OCI-LY7 (cell line): ENCODE data around the gene TAOK1.

Experiments used
- EZH2phosphoT487 ChIP-seq: fragments of 200-600 bp; sonication (generic); IDR thresholded peaks from 2 replicates; pipeline ENCODE4 v1.6.1; 2018; ENCODE audit warnings: low read depth, borderline replicate concordance, mild to moderate bottlenecking, mixed run types, antibody characterized with exemption, low read length, moderate library complexity, mixed read lengths
- TF ChIP-seq, protein P1 (sequence below): fragments of 200-600 bp; sonication (generic); conservative IDR thresholded peaks from 2 replicates; pipeline ENCODE4 v1.5.1; 2014; ENCODE audit warnings: mild to moderate bottlenecking, antibody characterized with exemption, low read length, moderate library complexity, mixed read lengths

- TF ChIP-seq, protein P1, sequence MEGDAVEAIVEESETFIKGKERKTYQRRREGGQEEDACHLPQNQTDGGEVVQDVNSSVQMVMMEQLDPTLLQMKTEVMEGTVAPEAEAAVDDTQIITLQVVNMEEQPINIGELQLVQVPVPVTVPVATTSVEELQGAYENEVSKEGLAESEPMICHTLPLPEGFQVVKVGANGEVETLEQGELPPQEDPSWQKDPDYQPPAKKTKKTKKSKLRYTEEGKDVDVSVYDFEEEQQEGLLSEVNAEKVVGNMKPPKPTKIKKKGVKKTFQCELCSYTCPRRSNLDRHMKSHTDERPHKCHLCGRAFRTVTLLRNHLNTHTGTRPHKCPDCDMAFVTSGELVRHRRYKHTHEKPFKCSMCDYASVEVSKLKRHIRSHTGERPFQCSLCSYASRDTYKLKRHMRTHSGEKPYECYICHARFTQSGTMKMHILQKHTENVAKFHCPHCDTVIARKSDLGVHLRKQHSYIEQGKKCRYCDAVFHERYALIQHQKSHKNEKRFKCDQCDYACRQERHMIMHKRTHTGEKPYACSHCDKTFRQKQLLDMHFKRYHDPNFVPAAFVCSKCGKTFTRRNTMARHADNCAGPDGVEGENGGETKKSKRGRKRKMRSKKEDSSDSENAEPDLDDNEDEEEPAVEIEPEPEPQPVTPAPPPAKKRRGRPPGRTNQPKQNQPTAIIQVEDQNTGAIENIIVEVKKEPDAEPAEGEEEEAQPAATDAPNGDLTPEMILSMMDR, result no peak
- TF ChIP-seq EZH2phosphoT487, result no peak
Measured at GRCh38 chr17:29474297-29474696, 84.1 kb downstream of the TAOK1 start.
